ENCODE results near the gene FHIT. TPM values are rescaled to one million over a fixed set of nuclear protein-coding genes. Genes with fewer than 3 reads are reported as not detected.

The FHIT gene
- total RNA-seq, 1 donor from 2014 or later, result 8.5 TPM

- no peak for DNase-seq (ENCODE audit: low spot score)
Measured at GRCh38 chr3:60366486-60366885, 884.8 kb downstream of the FHIT start.

GRCh38 chr3:60365360-60365759 lies 885.9 kb downstream of the FHIT start:
- DNase-seq (ENCODE audit: low spot score), result no peak

GRCh38 chr3:60364475-60364874 lies 886.8 kb downstream of the FHIT start:
- no peak for DNase-seq (ENCODE audit: low spot score)

- no peak for DNase-seq (ENCODE audit: low spot score)
Measured at GRCh38 chr3:60363817-60364216, 887.4 kb downstream of the FHIT start.

- DNase-seq (ENCODE audit: low spot score), result no peak
Measured at GRCh38 chr3:60355825-60356224, 895.4 kb downstream of the FHIT start.

GRCh38 chr3:60351481-60351880 lies 899.8 kb downstream of the FHIT start:
- no peak for DNase-seq (ENCODE audit: low spot score)

GRCh38 chr3:60344340-60344739 lies 906.9 kb downstream of the FHIT start:
- DNase-seq (ENCODE audit: low spot score), result no peak

GRCh38 chr3:60343831-60344230 lies 907.4 kb downstream of the FHIT start:
- DNase-seq (ENCODE audit: low spot score), result no peak

- no peak for DNase-seq (ENCODE audit: low spot score)
Measured at GRCh38 chr3:60339304-60339703, 911.9 kb downstream of the FHIT start.

GRCh38 chr3:60337421-60337820 lies 913.8 kb downstream of the FHIT start:
- no peak for DNase-seq (ENCODE audit: low spot score)

- DNase-seq (ENCODE audit: low spot score), result no peak
Measured at GRCh38 chr3:60336061-60336460, 915.2 kb downstream of the FHIT start.

- no peak for DNase-seq (ENCODE audit: low spot score)
Measured at GRCh38 chr3:60333710-60334109, 917.5 kb downstream of the FHIT start.

- no peak for DNase-seq (ENCODE audit: low spot score)
Measured at GRCh38 chr3:60330107-60330506, 921.1 kb downstream of the FHIT start.

GRCh38 chr3:60325610-60326170 lies 925.6 kb downstream of the FHIT start:
- no peak for DNase-seq (ENCODE audit: low spot score)

- no peak for DNase-seq (ENCODE audit: low spot score)
Measured at GRCh38 chr3:60323651-60324050, 927.6 kb downstream of the FHIT start.

GRCh38 chr3:60323180-60323579 lies 928.1 kb downstream of the FHIT start:
- DNase-seq (ENCODE audit: low spot score), result no peak

- DNase-seq (ENCODE audit: low spot score), result no peak
Measured at GRCh38 chr3:60322298-60322856, 928.9 kb downstream of the FHIT start.

GRCh38 chr3:60319179-60319858 lies 931.9 kb downstream of the FHIT start:
- no peak for DNase-seq (ENCODE audit: low spot score)

- DNase-seq (ENCODE audit: low spot score), result no peak
Measured at GRCh38 chr3:60316121-60316797, 935.0 kb downstream of the FHIT start.

GRCh38 chr3:60313951-60314461 lies 937.2 kb downstream of the FHIT start:
- no peak for DNase-seq (ENCODE audit: low spot score)

GRCh38 chr3:60313231-60313798 lies 937.9 kb downstream of the FHIT start:
- DNase-seq (ENCODE audit: low spot score), result no peak

Measured in mesenteric fat pad (tissue), 1 donor.